Activated CD8-positive, alpha-beta memory T cell treated with anti-CD3 and anti-CD28 coated beads for 24 hours (primary cell): Measurements from ENCODE around the gene WDR31.
"Not testable (repeated sequence)": the region's sequence is repeated elsewhere in the genome, so short reads cannot be mapped to it uniquely, and the experiment has no call there.

ENCODE experiments used
- DNase-seq: peaks from one replicate; pipeline ENCODE4 v3.0.0-alpha.2; 2020

Gene WDR31

DNA sequence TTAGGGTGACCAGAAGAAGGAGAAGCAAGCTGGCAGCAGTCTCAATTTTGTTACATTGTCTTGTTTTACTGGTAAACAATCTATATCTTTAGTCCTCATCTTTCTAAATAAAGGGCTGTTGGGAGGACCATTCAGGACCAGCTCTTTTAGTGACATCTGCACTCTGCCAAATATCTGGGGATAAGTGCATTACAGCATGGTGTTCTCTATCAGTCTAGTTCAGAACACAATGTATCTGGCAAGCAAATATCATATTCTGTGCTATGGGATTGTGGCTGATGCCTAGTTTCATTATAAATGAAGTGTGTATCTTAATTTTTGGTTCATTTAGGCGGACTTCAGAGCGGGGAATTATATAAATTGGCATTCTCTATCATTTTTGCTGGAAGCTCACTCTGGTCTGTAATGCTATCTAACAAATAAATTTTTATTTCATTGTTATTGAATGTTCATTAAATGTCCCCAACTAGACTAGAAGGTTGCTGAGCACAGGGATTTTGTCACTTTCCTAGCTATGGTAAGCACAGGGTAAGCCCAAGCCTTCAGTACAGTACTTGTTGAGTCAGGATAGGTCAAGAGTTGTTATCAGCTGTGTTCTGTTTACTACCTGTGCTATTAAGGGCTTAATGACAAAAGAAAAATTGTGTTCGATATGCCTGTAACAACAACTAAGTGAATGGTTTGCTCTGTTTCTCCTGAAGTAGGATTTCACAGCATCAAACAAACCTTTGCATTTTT lies 11.9 kb downstream of the WDR31 start:
- DNase-seq, result no peak

DNA sequence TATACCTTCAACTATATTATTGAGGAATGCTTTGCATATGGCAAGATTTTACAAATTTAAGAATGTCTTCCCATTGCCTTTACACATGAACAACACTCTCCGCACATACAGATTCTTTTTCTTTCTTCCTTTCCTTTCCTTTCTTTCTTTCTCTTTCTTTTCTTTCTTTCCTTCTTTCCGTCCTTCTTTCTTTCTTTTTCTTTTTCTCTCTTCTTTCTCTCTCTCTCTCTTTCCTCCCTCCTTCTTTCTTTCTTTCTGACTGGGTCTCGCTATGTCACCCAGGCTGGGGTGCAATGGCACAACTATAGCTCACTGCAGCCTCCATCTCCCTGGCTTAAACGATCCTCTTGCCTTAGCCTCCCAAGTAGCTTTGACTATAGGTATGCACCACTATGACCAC lies 13.8 kb downstream of the WDR31 start:
- DNase-seq, result no peak

DNA sequence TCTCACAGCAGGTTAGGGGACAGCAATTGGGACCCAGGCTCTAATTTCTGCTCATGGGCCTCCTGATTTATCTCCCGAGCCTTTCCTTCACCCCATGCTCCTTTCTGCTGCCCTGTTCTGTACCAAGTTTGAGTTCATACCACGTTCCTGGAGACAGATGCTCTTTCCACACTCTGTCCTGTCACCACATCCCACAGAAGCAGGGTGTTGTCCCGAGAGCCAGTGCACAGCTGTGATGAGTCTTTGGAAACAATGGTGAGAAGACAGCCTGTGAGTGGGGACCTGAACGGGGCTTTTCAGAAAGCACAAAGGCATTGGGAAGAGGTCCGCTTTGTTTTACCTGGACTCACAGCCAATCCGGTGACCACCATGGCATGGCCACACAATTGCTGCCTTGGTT lies 17.4 kb downstream of the WDR31 start:
- DNase-seq, result no peak

DNA sequence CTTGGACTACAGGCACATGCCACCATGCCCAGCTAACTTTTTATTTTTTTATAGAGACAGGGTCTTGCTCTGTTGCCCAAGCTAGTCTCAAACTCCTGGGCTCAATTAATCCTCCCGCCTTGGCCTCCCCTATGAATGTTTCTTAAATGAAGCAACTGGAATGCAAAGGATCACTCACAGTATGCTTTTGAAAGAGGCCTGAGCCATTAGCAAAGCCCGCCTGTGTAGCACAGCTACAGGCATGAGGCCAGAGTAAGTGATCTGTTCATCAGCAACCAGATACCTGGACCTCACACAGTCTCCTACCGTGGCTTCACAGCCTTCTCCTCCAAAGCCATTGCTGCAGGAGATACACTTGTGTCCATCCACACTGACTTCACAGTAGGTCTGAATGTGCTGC lies 20.0 kb downstream of the WDR31 start:
- DNase-seq, result no peak

GRCh38 chr9:113319054-113319453 lies 21.0 kb downstream of the WDR31 start:
- DNase-seq, result no peak

- no peak for DNase-seq
Measured at GRCh38 chr9:113317777-113318176, 22.3 kb downstream of the WDR31 start.

- no peak for DNase-seq
Measured at GRCh38 chr9:113316030-113316429, 24.0 kb downstream of the WDR31 start.

DNA sequence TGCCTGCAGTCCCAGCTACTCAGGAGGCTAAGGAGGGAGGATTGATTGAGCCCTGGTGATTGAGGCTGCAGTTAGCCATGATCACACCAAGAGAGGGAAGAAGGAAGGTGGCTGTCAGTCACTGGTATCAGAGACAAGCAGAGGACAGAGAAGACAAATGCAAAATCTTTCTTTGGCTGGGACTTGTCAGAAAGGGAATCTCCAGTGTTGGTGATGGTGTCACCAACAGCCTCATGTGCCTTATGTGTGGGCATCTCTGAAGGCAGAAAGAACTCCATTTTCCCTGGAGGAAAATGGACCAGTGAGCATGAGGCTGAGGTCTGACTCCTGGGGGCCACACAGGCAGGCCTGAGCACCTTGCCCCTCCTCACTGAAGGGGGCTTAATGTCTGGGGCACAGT lies 24.8 kb downstream of the WDR31 start:
- no peak for DNase-seq

DNA sequence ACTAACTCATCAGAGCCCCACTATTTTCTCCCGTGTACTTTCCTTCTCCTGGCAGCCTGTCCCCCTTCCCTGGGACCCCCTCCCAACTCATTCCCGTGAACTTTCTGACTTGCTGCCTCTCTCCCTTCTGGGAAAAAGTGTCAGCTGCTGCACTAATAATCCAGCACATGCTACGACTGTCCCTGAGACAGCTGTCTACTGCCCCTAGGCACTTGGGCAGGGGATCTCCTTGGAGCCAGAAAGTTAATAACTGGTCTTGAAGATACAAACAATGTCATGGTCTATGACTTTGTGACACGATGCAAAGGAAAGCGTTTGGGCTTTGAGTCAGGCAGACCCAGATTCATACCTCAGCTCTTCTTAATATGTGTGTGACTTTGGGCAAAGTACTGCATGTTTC lies 26.8 kb downstream of the WDR31 start:
- DNase-seq, result no peak

GRCh38 chr9:113311961-113312360 lies 28.1 kb downstream of the WDR31 start:
- no peak for DNase-seq

GRCh38 chr9:113310538-113310937 lies 29.5 kb downstream of the WDR31 start:
- no peak for DNase-seq

DNA sequence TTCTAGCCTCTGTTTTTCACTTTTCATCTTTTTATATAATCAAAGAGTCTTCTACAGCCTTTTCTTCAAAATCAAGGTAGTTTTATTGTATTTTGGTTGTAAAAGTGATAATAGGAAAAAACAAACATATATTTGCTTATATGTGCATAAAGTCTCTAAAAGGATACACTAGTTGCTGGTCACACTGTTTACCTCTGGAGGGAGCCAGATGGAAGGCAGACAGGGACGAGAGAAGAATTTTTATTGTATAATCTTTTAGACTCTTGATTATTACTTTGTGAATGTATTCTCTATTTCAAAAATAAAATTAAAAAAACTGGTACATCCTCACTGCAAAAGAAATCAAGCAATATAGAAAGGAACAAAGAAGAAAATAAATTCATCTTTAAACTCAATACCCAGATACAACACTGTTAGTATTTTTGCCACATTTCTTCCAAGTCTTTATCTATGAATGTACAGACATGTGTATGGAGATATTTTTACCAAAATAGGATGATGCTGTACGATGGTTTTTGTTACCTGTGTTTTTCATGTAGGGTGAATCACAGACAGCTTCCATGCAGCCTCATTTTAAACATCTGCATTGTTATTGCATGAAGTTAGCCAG lies 30.8 kb downstream of the WDR31 start:
- no peak for DNase-seq

DNA sequence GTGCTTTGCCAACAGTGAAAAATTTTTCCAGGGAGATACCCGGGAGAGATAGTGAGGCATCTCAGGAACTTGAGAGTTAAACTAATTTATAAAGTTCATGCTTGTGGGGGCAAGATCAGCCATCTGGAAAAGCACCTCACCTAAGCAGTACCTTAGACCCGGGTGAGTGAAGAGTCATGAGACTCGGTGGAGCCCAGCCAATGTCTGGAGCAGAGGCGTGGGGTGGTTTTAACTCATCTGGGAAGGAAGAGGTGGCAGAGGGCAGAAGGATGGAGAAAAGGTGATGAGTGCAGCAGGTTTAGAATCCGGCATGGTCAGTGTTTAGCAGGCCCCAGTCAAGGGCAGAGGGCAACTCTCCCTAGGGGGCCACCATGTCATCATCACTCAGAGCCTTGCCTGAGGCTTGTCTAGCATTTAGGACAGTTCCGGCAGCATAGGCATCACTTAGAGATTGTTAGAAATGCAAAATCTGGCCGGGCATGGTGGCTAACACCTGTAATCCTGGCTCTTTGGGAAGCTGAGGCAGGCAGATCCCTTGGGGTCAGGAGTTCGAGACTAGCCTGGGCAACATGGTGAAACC lies 32.6 kb downstream of the WDR31 start:
- no peak for DNase-seq

- DNase-seq, result no peak
Measured at GRCh38 chr9:113306566-113306965, 33.5 kb downstream of the WDR31 start.

GRCh38 chr9:113302792-113303418 lies 37.2 kb downstream of the WDR31 start, which contains the start of gene RNF183:
RNF183 (minus strand) TSS chr9:113303376; CDS start chr9:113298184, 5,192 bp downstream.
- DNase-seq, result no peak

DNA sequence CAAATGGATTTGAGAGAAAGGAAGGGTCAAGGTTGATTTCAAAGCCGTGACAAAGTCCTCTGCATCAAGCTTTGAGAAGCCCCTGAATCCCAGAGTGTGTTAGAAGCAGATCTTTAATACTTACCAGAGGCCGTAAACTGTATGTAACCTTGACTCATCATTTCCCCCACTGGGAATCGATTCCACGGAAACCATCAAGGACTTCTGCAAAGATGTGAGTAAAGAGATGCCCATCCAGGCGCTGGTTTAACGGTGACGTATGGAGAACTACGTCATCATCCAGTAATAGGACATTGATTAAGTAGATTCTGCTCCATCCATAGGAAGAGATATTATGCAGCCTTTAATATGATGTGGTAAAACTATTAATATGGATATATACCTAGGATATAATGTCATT lies 38.5 kb downstream of the WDR31 start:
- no peak for DNase-seq

DNA sequence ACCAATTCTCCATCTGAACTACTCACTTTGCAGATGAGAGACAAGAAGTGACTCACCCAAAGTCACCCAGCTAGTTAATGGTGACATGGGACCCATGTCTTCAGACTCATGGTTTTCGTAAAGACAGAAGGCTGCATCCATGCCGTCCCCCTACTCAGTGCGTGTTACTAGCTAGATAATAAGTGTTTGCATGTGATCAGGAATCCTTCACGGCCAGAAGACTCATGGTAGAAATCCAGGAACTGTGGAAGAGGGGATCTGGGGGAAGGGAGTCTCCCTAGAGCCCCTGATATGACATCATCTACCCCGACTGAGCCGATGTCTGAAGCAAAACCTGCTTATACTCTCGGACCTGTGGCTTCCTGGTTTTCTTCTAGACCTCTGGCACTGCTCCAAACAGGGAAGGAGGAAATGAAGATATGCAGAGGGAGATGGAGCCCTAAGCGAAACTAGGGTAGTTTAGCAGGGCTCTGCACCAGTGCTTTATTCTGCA lies 40.2 kb downstream of the WDR31 start:
- no peak for DNase-seq

DNA sequence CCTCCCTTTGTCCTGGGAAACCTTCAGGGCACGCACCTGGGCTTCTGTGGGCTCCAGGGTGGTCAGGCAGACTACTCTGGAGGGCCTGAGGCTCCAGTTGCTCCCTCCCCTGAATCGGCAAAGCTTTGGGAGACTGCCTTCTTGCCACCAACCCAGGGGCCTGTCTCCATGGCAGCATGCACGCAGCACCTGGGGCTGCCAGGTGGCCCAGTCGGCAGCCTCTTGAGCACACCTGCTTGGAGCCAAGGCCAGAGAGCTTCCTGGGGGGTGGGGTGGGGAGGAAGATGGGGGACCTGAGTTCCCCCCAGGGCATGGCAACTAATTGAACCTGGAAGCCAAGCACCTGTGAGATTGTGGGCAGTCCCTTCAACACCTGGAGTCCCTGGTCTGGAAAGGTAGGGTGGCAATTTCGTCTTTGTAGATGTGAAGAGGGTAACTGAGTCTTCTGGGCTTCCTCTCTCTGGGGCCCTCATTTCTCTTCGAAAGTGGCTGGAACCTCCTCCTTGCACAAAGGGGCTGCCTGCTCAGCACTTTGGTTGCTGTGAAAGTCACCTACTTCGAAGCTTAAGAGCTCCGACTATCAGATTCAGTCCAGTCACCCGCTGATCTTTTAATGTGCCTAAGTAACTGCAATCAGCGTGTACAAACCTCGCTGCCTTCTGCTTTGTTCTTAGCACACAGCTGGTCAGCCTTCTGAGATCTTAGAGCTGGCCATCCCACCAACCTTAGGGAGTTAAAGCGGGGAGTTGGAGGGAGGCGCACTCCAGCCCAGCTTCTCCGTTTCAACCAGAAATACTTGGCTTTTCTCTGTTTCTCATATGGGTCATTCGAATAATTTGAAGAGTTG lies 40.9 kb downstream of the WDR31 start:
- no peak for DNase-seq

DNA sequence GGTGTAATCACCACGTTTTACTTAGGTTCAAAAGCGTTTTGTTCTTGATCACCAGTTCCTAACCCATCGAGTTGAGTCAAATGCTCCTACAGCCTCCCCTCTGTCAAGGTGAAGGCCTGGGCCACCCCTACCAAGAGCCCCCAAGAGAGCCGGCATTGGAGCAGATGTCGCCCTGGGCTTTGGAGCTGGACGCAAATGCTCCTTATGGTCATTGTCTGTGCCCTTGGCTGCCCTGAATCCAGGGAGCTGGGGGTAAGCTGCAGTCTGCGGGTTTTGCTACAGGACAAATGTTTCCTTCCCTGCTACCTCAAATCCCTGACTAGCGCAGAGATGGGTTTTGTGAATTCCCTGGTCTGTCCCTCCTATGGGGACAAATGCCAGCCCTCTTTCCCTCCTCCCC lies 41.8 kb downstream of the WDR31 start:
- DNase-seq, result no peak

GRCh38 chr9:113296796-113297558 lies 43.1 kb downstream of the WDR31 start:
- no peak for DNase-seq

- not testable (repeated sequence) for DNase-seq
Measured at GRCh38 chr9:113296247-113296646, 43.8 kb downstream of the WDR31 start.

GRCh38 chr9:113293285-113293878 lies 46.7 kb downstream of the WDR31 start:
- DNase-seq, result no peak
